DND-41 (cell line): ENCODE results near the gene BZW2.

ENCODE experiments used
- ATAC-seq: fragments of 200-7000 bp; cut with Tn5 transposase; 3 replicates; pipeline ENCODE4 v1.9.1; 2021; ENCODE audit warnings: low read depth; ENCODE audit not compliant: insufficient read depth
- DNase-seq: peaks from one replicate; pipeline ENCODE4 v3.0.0-alpha.2; 2020
- H2AFZ ChIP-seq: 2 replicates; pipeline ENCODE4 v1.6.0; 2012; ENCODE audit warnings: low read depth, low read length
- H3K27ac ChIP-seq: 2 replicates; pipeline ENCODE4 v1.5.1; 2012; ENCODE audit warnings: low read length, inconsistent platforms
- H3K27me3 ChIP-seq: fragments of 200-600 bp; sonication (generic); 2 replicates; pipeline ENCODE4 v1.6.0; 2012; ENCODE audit warnings: low read length, mild to moderate bottlenecking, inconsistent platforms; ENCODE audit not compliant: insufficient read depth, poor library complexity
- H3K36me3 ChIP-seq: 2 replicates; pipeline ENCODE4 v1.5.1; 2012; ENCODE audit warnings: low read length, inconsistent platforms; ENCODE audit not compliant: insufficient read depth
- H3K4me1 ChIP-seq: 2 replicates; pipeline ENCODE4 v1.5.1; 2012; ENCODE audit warnings: mild to moderate bottlenecking, low read length; ENCODE audit not compliant: insufficient read depth
- H3K4me2 ChIP-seq: 2 replicates; pipeline ENCODE4 v1.6.0; 2012; ENCODE audit warnings: mild to moderate bottlenecking, moderate library complexity, low read length, inconsistent platforms; ENCODE audit not compliant: insufficient read depth
- H3K4me3 ChIP-seq, 2 experiments: fragments of 200-600 bp in 1 of 2; shearing (Covaris generic) in 1 of 2; 2 replicates each; pipeline ENCODE4 v1.5.1; 2012 to 2016; ENCODE audit warnings: inconsistent platforms in 2 of 2, low read length in 2 of 2, mild to moderate bottlenecking in 2 of 2, low read depth in 1 of 2, moderate library complexity in 1 of 2
- H3K79me2 ChIP-seq: 2 replicates; pipeline ENCODE4 v1.6.0; 2012; ENCODE audit warnings: low read length, inconsistent platforms; ENCODE audit not compliant: insufficient read depth
- H3K9ac ChIP-seq: 2 replicates; pipeline ENCODE4 v1.6.0; 2012; ENCODE audit warnings: low read depth, mild to moderate bottlenecking, inconsistent platforms, low read length, moderate library complexity
- H3K9me3 ChIP-seq: 2 replicates; pipeline ENCODE4 v1.5.1; 2012; ENCODE audit warnings: low read length, moderate library complexity, mild to moderate bottlenecking, inconsistent platforms; ENCODE audit not compliant: insufficient read depth, severe bottlenecking
- H4K20me1 ChIP-seq: 2 replicates; pipeline ENCODE4 v1.6.0; 2012; ENCODE audit warnings: low read length; ENCODE audit not compliant: insufficient read depth
- CTCF ChIP-seq: IDR thresholded peaks from 2 replicates; pipeline ENCODE4 v1.5.1; 2012; ENCODE audit warnings: borderline replicate concordance, low read length, moderate library complexity, mild to moderate bottlenecking; ENCODE audit not compliant: poor library complexity, severe bottlenecking; ENCODE audit errors: extremely low read depth
- EZH2 ChIP-seq: IDR thresholded peaks from 3 replicates; pipeline ENCODE4 v1.6.1; 2012; ENCODE audit warnings: borderline replicate concordance, low read depth, mild to moderate bottlenecking, moderate library complexity, low read length, inconsistent platforms; ENCODE audit not compliant: severe bottlenecking

The BZW2 gene

GRCh38 chr7:16698200-16698905 lies 52.4 kb downstream of the BZW2 start:
- Histone ChIP-seq H4K20me1 (no peaks in the 10 kb centered on the region), H3K4me3 (no peak overlapping the region), H2AFZ (no peak overlapping the region), H3K9ac (no peak overlapping the region), H3K27ac (no peak overlapping the region), H3K4me1 (no peaks in the 10 kb centered on the region), H3K36me3 (peaks cover 88% of the 10 kb centered on the region), H3K79me2 (no peaks in the 10 kb centered on the region), H3K4me2 (no peak overlapping the region), H3K27me3 (no peaks in the 10 kb centered on the region), H3K9me3 (no peaks in the 10 kb centered on the region)
- ATAC-seq (no peak), DNase-seq (no peak)
- TF ChIP-seq CTCF = no peak
- no peak for TF ChIP-seq EZH2

GRCh38 chr7:16702441-16702840 lies 56.5 kb downstream of the BZW2 start:
- no peak for ATAC-seq
- Histone ChIP-seq H2AFZ (no peak overlapping the region), H3K9ac (no peak overlapping the region), H3K79me2 (no peaks in the 10 kb centered on the region), H3K4me1 (no peaks in the 10 kb centered on the region), H3K27ac (no peak overlapping the region), H3K27me3 (no peaks in the 10 kb centered on the region), H3K9me3 (no peaks in the 10 kb centered on the region), H4K20me1 (no peaks in the 10 kb centered on the region), H3K4me3 (no peak overlapping the region), H3K36me3 (peaks cover 79% of the 10 kb centered on the region), H3K4me2 (no peak overlapping the region)
- DNase-seq = no peak
- no peak for TF ChIP-seq EZH2

GRCh38 chr7:16708511-16708910 lies 62.5 kb downstream of the BZW2 start:
- TF ChIP-seq CTCF = no peak
- no peak for TF ChIP-seq EZH2
- H3K4me1 ChIP-seq = no peaks in the 10 kb centered on the region
- no peak overlapping the region for H2AFZ ChIP-seq
- DNase-seq = no peak
- no peak overlapping the region for H3K4me3 ChIP-seq
- H3K9ac ChIP-seq = no peak overlapping the region
- no peak for ATAC-seq
- H3K36me3 ChIP-seq = peaks cover 41% of the 10 kb centered on the region
- H4K20me1 ChIP-seq = no peaks in the 10 kb centered on the region
- H3K9me3 ChIP-seq = no peaks in the 10 kb centered on the region
- no peak overlapping the region for H3K27ac ChIP-seq
- H3K27me3 ChIP-seq = no peaks in the 10 kb centered on the region
- H3K79me2 ChIP-seq = no peaks in the 10 kb centered on the region
- no peak overlapping the region for H3K4me2 ChIP-seq

GRCh38 chr7:16708980-16709379 lies 63.0 kb downstream of the BZW2 start:
- no peak overlapping the region for H3K4me2 ChIP-seq
- no peak; the same call in 2 of the 3 replicates for ATAC-seq
- no peak for DNase-seq

More at GRCh38 chr7:16708980-16709379, 63.0 kb downstream of the BZW2 start:
- Histone ChIP-seq H3K36me3 (peaks cover 36% of the 10 kb centered on the region), H3K79me2 (no peaks in the 10 kb centered on the region), H2AFZ (no peak overlapping the region), H3K9ac (no peak overlapping the region), H3K4me1 (no peaks in the 10 kb centered on the region), H3K4me3 (no peak overlapping the region), H3K27me3 (no peaks in the 10 kb centered on the region), H3K9me3 (no peaks in the 10 kb centered on the region), H4K20me1 (no peaks in the 10 kb centered on the region), H3K27ac (no peak overlapping the region)
- no peak for TF ChIP-seq EZH2
- TF ChIP-seq CTCF = no peak
